ENCODE measurements around the gene ABCC3.

DNA sequence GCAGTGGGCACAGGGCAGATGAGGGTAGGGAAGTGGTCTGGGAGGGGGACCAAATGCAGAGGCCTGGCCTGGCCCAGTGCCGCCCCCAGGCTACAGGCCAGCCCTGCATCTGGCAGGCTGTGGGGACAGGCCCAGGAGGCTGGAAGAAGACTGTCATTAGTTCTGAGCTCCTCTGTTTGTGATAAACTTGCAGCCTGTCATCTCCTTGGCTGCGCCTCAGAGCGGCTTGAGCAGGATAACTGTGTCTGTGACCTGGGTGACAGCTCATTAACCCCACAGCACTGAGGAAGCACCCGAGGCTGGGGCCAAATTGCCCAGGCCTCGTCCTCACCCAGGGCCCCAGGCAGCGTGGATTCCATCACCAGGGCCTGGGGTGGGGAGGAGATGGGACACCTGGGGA, 23.9 kb downstream of the ABCC3 start:
- TF ChIP-seq POLR2A (IDR thresholded peaks at IDR 0.05; ENCODE audit: control extremely low read depth in 1 of 2, low read depth in 2 of 2, low read length in 2 of 2): no peak
- TF ChIP-seq, protein P1, sequence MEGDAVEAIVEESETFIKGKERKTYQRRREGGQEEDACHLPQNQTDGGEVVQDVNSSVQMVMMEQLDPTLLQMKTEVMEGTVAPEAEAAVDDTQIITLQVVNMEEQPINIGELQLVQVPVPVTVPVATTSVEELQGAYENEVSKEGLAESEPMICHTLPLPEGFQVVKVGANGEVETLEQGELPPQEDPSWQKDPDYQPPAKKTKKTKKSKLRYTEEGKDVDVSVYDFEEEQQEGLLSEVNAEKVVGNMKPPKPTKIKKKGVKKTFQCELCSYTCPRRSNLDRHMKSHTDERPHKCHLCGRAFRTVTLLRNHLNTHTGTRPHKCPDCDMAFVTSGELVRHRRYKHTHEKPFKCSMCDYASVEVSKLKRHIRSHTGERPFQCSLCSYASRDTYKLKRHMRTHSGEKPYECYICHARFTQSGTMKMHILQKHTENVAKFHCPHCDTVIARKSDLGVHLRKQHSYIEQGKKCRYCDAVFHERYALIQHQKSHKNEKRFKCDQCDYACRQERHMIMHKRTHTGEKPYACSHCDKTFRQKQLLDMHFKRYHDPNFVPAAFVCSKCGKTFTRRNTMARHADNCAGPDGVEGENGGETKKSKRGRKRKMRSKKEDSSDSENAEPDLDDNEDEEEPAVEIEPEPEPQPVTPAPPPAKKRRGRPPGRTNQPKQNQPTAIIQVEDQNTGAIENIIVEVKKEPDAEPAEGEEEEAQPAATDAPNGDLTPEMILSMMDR (IDR thresholded peaks at IDR 0.05; ENCODE audit: control extremely low read depth in 1 of 3, insufficient read depth in 1 of 3, low read depth in 1 of 3, low read length in 3 of 3): no peak
- no peak for TF ChIP-seq SIRT6 (IDR thresholded peaks at IDR 0.05; ENCODE audit: low read length)
- TF ChIP-seq BACH1 (IDR thresholded peaks at IDR 0.05; ENCODE audit: low read length): no peak
- no peak for TF ChIP-seq SP2 (IDR thresholded peaks at IDR 0.05; ENCODE audit: low read length)
- no peak for TF ChIP-seq TEAD4 (IDR thresholded peaks at IDR 0.05; ENCODE audit: low read depth, low read length)
- no peak for TF ChIP-seq JUN (IDR thresholded peaks at IDR 0.05; ENCODE audit: low read depth, low read length)
- TF ChIP-seq ZNF274 (IDR thresholded peaks at IDR 0.05; ENCODE audit: borderline replicate concordance, extremely low read depth, low read length): no peak
- no peak for TF ChIP-seq EZH2 (IDR thresholded peaks at IDR 0.05; ENCODE audit: low read depth, low read length, severe bottlenecking)
- TF ChIP-seq, protein P2, sequence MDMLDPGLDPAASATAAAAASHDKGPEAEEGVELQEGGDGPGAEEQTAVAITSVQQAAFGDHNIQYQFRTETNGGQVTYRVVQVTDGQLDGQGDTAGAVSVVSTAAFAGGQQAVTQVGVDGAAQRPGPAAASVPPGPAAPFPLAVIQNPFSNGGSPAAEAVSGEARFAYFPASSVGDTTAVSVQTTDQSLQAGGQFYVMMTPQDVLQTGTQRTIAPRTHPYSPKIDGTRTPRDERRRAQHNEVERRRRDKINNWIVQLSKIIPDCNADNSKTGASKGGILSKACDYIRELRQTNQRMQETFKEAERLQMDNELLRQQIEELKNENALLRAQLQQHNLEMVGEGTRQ (IDR thresholded peaks at IDR 0.05; ENCODE audit: low read length): no peak

All from H1 (cell line).